IMR-90 (cell line): ENCODE measurements around the gene PKNOX1. TPM values are rescaled to one million over a fixed set of nuclear protein-coding genes. Genes with fewer than 3 reads are reported as not detected.

ENCODE experiments used
- ATAC-seq: fragments of 200-7000 bp; cut with Tn5 transposase; 2 replicates; pipeline ENCODE4 v1.9.1; 2020; ENCODE audit warnings: low read depth, mild to moderate bottlenecking, moderate library complexity
- BruUV-seq: library from RNA; stranded (reverse); fragments of 400-500 nt; replicated peaks from 2 replicates; lab custom pipeline; 2021; lab: Mats Ljungman, UMichigan
- CTCF ChIA-PET: fragments of 300-600 bp; formaldehyde crosslinking; extraction: SDS; loops from one replicate; lab custom pipeline; 2021; ENCODE audit warnings: antibody characterized with exemption; lab: Yijun Ruan, JAX
- POLR2A ChIA-PET: fragments of 300-600 bp; sonication (Branson Sonifier 250); formaldehyde crosslinking; loops from one replicate; lab custom pipeline; 2022; ENCODE audit warnings: antibody characterized with exemption; ENCODE audit not compliant: unreplicated experiment; lab: Charles Lee
- DNase-seq: peaks from one replicate; pipeline ENCODE4 v3.0.0; 2013
- H2AFZ ChIP-seq: replicated peaks from 2 replicates; pipeline ENCODE3; 2013; ENCODE audit warnings: low read length, mild to moderate bottlenecking; ENCODE audit not compliant: poor library complexity
- H2AK5ac ChIP-seq: 2 replicates; pipeline ENCODE4 v1.6.1; 2013; ENCODE audit warnings: low read depth, low read length, inconsistent platforms
- H2AK9ac ChIP-seq: replicated peaks from 2 replicates; pipeline ENCODE3; 2013; ENCODE audit warnings: mild to moderate bottlenecking, low read depth, low read length, moderate library complexity; ENCODE audit not compliant: poor library complexity
- H2BK120ac ChIP-seq: 2 replicates; pipeline ENCODE4 v1.6.1; 2013; ENCODE audit warnings: low read depth, low read length, inconsistent platforms
- H2BK15ac ChIP-seq: 3 replicates; pipeline ENCODE4 v1.6.1; 2013; ENCODE audit warnings: low read depth, low read length, inconsistent platforms
- H2BK20ac ChIP-seq: 2 replicates; pipeline ENCODE4 v1.6.1; 2013; ENCODE audit warnings: low read depth, mild to moderate bottlenecking, inconsistent platforms, low read length, moderate library complexity
- H2BK5ac ChIP-seq: 2 replicates; pipeline ENCODE4 v1.6.1; 2013; ENCODE audit warnings: mild to moderate bottlenecking, low read depth, low read length, inconsistent platforms; ENCODE audit not compliant: poor library complexity, severe bottlenecking
- H3K14ac ChIP-seq: replicated peaks from 2 replicates; pipeline ENCODE4 v1.6.1; 2013; ENCODE audit warnings: low read depth, low read length, inconsistent platforms
- H3K18ac ChIP-seq: 2 replicates; pipeline ENCODE4 v1.6.1; 2013; ENCODE audit warnings: low read depth, low read length, control low read depth
- H3K23ac ChIP-seq: 2 replicates; pipeline ENCODE4 v1.6.1; 2013; ENCODE audit warnings: low read depth, low read length, inconsistent platforms
- H3K27ac ChIP-seq: 2 replicates; pipeline ENCODE4 v1.5.1; 2013; ENCODE audit warnings: mild to moderate bottlenecking, control low read depth, low read length; ENCODE audit not compliant: insufficient read depth
- H3K27me3 ChIP-seq: 2 replicates; pipeline ENCODE4 v1.6.1; 2013; ENCODE audit warnings: low read length; ENCODE audit not compliant: control insufficient read depth, insufficient read depth
- H3K36me3 ChIP-seq: 2 replicates; pipeline ENCODE4 v1.6.1; 2013; ENCODE audit warnings: low read length, mixed read lengths; ENCODE audit not compliant: control insufficient read depth, insufficient read depth
- H3K4ac ChIP-seq: 2 replicates; pipeline ENCODE4 v1.6.1; 2013; ENCODE audit warnings: low read depth, low read length, inconsistent platforms
- H3K4me1 ChIP-seq: 2 replicates; pipeline ENCODE4 v1.6.1; 2013; ENCODE audit warnings: low read length, mixed read lengths; ENCODE audit not compliant: control insufficient read depth, insufficient read depth
- H3K4me2 ChIP-seq: 2 replicates; pipeline ENCODE4 v1.6.1; 2013; ENCODE audit warnings: low read depth, mild to moderate bottlenecking, control low read depth, low read length, moderate library complexity
- H3K4me3 ChIP-seq: 2 replicates; pipeline ENCODE4 v1.5.1; 2013; ENCODE audit warnings: low read depth, mild to moderate bottlenecking, control low read depth, low read length, moderate library complexity; ENCODE audit not compliant: insufficient read depth
- H3K56ac ChIP-seq: 2 replicates; pipeline ENCODE4 v1.6.1; 2013; ENCODE audit warnings: low read length, inconsistent platforms; ENCODE audit not compliant: insufficient read depth; ENCODE audit errors: extremely low read depth
- H3K79me1 ChIP-seq, 2 experiments: 2 replicates each; pipeline ENCODE4 v1.6.1; 2013; ENCODE audit warnings: low read length in 2 of 2, inconsistent platforms in 1 of 2, low read depth in 1 of 2
- H3K9ac ChIP-seq: 2 replicates; pipeline ENCODE4 v1.6.1; 2013; ENCODE audit warnings: low read depth, low read length, control low read depth
- H3K9me1 ChIP-seq: 2 replicates; pipeline ENCODE4 v1.6.1; 2013; ENCODE audit warnings: low read length, inconsistent platforms; ENCODE audit not compliant: insufficient read depth
- H3K9me3 ChIP-seq: 2 replicates; pipeline ENCODE4 v1.6.1; 2013; ENCODE audit warnings: low read length; ENCODE audit not compliant: control insufficient read depth, insufficient read depth
- H4K20me1 ChIP-seq: 2 replicates; pipeline ENCODE4 v1.6.1; 2013; ENCODE audit warnings: low read length, inconsistent platforms; ENCODE audit not compliant: insufficient read depth
- H4K5ac ChIP-seq: 2 replicates; pipeline ENCODE4 v1.6.1; 2013; ENCODE audit warnings: mild to moderate bottlenecking, low read depth, low read length, control low read depth
- H4K8ac ChIP-seq, 2 experiments: 2 replicates each; pipeline ENCODE4 v1.6.1; 2013; ENCODE audit warnings: low read depth in 2 of 2, low read length in 2 of 2, control low read depth in 1 of 2, inconsistent platforms in 1 of 2
- H4K91ac ChIP-seq: 2 replicates; pipeline ENCODE4 v1.6.1; 2013; ENCODE audit warnings: low read depth, low read length, inconsistent platforms; ENCODE audit not compliant: insufficient read depth
- BHLHE40 ChIP-seq: fragments of 150-350 bp; IDR thresholded peaks from 2 replicates; pipeline ENCODE4 v1.6.1; 2016; ENCODE audit warnings: mild to moderate bottlenecking, low read depth, low read length
- CEBPB ChIP-seq: IDR thresholded peaks from 2 replicates; pipeline ENCODE4 v1.6.1; 2012; ENCODE audit warnings: low read depth, low read length, improper control_type of control experiment
- CHD1 ChIP-seq: IDR thresholded peaks from 2 replicates; pipeline ENCODE4 v1.6.1; 2012; ENCODE audit warnings: low read depth, low read length, improper control_type of control experiment
- FOS ChIP-seq: fragments of 150-350 bp; IDR thresholded peaks from 2 replicates; pipeline ENCODE4 v1.6.1; 2016; ENCODE audit warnings: low read depth, low read length
- MAFK ChIP-seq: IDR thresholded peaks from 2 replicates; pipeline ENCODE4 v1.6.1; 2012; ENCODE audit warnings: low read depth, low read length, improper control_type of control experiment
- MAZ ChIP-seq: IDR thresholded peaks from 2 replicates; pipeline ENCODE4 v1.6.1; 2012; ENCODE audit warnings: low read depth, mild to moderate bottlenecking, low read length, improper control_type of control experiment, moderate library complexity, borderline replicate concordance
- MXI1 ChIP-seq: IDR thresholded peaks from 2 replicates; pipeline ENCODE4 v1.6.1; 2012; ENCODE audit warnings: low read depth, mild to moderate bottlenecking, low read length, moderate library complexity, borderline replicate concordance
- NFE2L2 ChIP-seq: fragments of 150-350 bp; IDR thresholded peaks from 2 replicates; pipeline ENCODE4 v1.6.1; 2016; ENCODE audit warnings: low read depth, mild to moderate bottlenecking, low read length
- POLR2A ChIP-seq: IDR thresholded peaks from 2 replicates; pipeline ENCODE4 v1.6.1; 2012; ENCODE audit warnings: mild to moderate bottlenecking, low read depth, low read length
- RAD21 ChIP-seq: IDR thresholded peaks from 2 replicates; pipeline ENCODE4 v1.6.1; 2012; ENCODE audit warnings: low read length, improper control_type of control experiment
- RCOR1 ChIP-seq: IDR thresholded peaks from 2 replicates; pipeline ENCODE4 v1.6.1; 2012; ENCODE audit warnings: mild to moderate bottlenecking, low read length, improper control_type of control experiment; ENCODE audit not compliant: insufficient replicate concordance
- RFX5 ChIP-seq: IDR thresholded peaks from 2 replicates; pipeline ENCODE4 v1.8.0; 2012; ENCODE audit warnings: low read depth, mild to moderate bottlenecking, low read length, moderate library complexity
- SMC3 ChIP-seq: fragments of 150-350 bp; IDR thresholded peaks from 2 replicates; pipeline ENCODE4 v1.6.1; 2016; ENCODE audit warnings: low read depth, mild to moderate bottlenecking, antibody characterized with exemption, low read length, moderate library complexity
- WGBS, 2 experiments: methylation state at CpG; one replicate each; pipeline versions ENCODE4 v1.1.5 to v1.1.7; 2013; ENCODE audit warnings: missing lambda C conversion rate in 2 of 2; ENCODE audit not compliant: insufficient read length in 1 of 2; ENCODE audit errors: extremely low coverage in 2 of 2; 5-methylcytosine and 5-hydroxymethylcytosine counted together
- dilution Hi-C: fragments of 300-500 bp; cut with HindIII; formaldehyde crosslinking; loops from one replicate; pipeline ENCODE4 v1.14.3; 2018; ENCODE audit warnings: low sequenced_read_pairs; ENCODE audit not compliant: unreplicated experiment
- in situ Hi-C: fragments of 300-500 bp; cut with MboI; formaldehyde crosslinking; loops from 3 replicates; pipeline ENCODE4 v1.14.3; 2019; ENCODE audit warnings: low sequenced_read_pairs, inconsistent platforms, mixed read lengths
- intact Hi-C: fragments of 100-400 bp; cut with micrococcal nuclease; formaldehyde crosslinking; loops from 2 replicates; pipeline ENCODE4 v1.10.0; 2022
- polyA plus RNA-seq, 3 experiments: library from polyadenylated mRNA; depleted of rRNA; stranded (reverse); fragments of >200 nt; gene quantifications; 2 replicates each; pipeline ENCODE4 v1.2.3, GENCODE V29; 2012; ENCODE audit warnings: low replicate concordance in 1 of 3
- total RNA-seq: library from RNA; depleted of rRNA; stranded (reverse); fragments of >200 nt; gene quantifications from 2 replicates; pipeline ENCODE4 v1.2.3, GENCODE V29; 2012
- TF ChIP-seq, protein P1 (sequence below): fragments of 150-350 bp; IDR thresholded peaks from 2 replicates; pipeline ENCODE4 v1.6.1; 2016; ENCODE audit warnings: low read depth, mild to moderate bottlenecking, low read length, moderate library complexity, borderline replicate concordance
- TF ChIP-seq, protein P2 (sequence below): fragments of 150-350 bp; IDR thresholded peaks from 2 replicates; pipeline ENCODE4 v1.6.1; 2017; ENCODE audit warnings: mild to moderate bottlenecking, antibody characterized with exemption, low read length, low read depth
- TF ChIP-seq, protein P3 (sequence below): conservative IDR thresholded peaks from 2 replicates; pipeline ENCODE4 v1.5.1; 2012; ENCODE audit warnings: mild to moderate bottlenecking, low read depth, low read length, improper control_type of control experiment

The PKNOX1 gene
- total and polyA plus RNA-seq, 2 of the 4 experiments (the other 2 are of a cell fraction) = 35.0 to 61.0 TPM

DNA sequence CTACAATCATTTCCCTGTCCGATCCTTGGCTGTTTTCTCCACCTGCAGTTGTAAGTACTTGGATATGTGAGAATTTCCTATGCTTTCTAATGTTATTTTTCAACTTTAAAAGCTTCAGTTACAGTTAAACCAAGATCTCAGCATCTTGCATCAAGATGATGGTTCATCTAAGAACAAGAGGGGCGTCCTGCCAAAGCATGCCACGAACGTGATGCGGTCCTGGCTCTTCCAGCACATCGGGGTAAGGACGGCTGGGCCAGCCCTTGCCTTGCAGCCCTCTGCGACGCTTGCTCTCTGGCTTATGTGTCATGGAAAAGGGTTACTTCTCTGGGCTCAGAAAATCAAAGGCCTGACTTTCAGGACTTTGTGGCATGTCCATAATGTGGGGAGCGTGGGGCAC, 46.8 kb downstream of the PKNOX1 start:
- peaks cover 16% of the 10 kb centered on the region for H3K9me1 ChIP-seq
- 93% methylated on average over 5 of the region's 10 CpGs; no CpG with 5 or more reads in 1 of the 2 experiments for WGBS, 2 experiments
- no peak overlapping the region for H3K4me3 ChIP-seq
- no peak overlapping the region for H2BK20ac ChIP-seq
- no peak overlapping the region for H3K18ac ChIP-seq
- no peak overlapping the region for H4K8ac ChIP-seq
- H2AFZ ChIP-seq = no peak overlapping the region
- H3K36me3 ChIP-seq = peaks cover 54% of the 10 kb centered on the region
- no peak overlapping the region for H3K14ac ChIP-seq
- H2BK15ac ChIP-seq = no peak overlapping the region
- in situ Hi-C loops = no loop called here
- H3K4me2 ChIP-seq = no peak overlapping the region
- H2AK9ac ChIP-seq = no peak overlapping the region
- CTCF ChIA-PET = no interaction called here
- peaks cover 10% of the 10 kb centered on the region for H3K4me1 ChIP-seq
- dilution Hi-C loops = no loop called here
- ATAC-seq (no peak), DNase-seq (no peak)
- no peak overlapping the region for H3K56ac ChIP-seq
- peaks cover 0 to 38% of the 10 kb centered on the region in 2 experiments; a peak in 3 of 4 replicates for H3K79me1 ChIP-seq
- intact Hi-C loops = no loop called here
- POLR2A ChIA-PET = no interaction called here
- H3K27ac ChIP-seq = no peak overlapping the region
- H4K20me1 ChIP-seq = no peaks in the 10 kb centered on the region
- H3K9me3 ChIP-seq = no peaks in the 10 kb centered on the region
- H4K5ac ChIP-seq = no peak overlapping the region
- H3K9ac ChIP-seq = no peak overlapping the region
- no peak for TF ChIP-seq RCOR1
- TF ChIP-seq, protein P1, sequence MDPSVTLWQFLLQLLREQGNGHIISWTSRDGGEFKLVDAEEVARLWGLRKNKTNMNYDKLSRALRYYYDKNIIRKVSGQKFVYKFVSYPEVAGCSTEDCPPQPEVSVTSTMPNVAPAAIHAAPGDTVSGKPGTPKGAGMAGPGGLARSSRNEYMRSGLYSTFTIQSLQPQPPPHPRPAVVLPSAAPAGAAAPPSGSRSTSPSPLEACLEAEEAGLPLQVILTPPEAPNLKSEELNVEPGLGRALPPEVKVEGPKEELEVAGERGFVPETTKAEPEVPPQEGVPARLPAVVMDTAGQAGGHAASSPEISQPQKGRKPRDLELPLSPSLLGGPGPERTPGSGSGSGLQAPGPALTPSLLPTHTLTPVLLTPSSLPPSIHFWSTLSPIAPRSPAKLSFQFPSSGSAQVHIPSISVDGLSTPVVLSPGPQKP = no peak
- TF ChIP-seq MAFK = no peak
- no peak for TF ChIP-seq MAZ
- TF ChIP-seq RFX5 = no peak
- TF ChIP-seq MXI1 = no peak
- TF ChIP-seq SMC3 = no peak
- no peak for TF ChIP-seq FOS
- TF ChIP-seq NFE2L2 = no peak
- TF ChIP-seq BHLHE40 = no peak
- no peak for TF ChIP-seq RAD21
- TF ChIP-seq POLR2A = no peak
- TF ChIP-seq CEBPB = no peak
- TF ChIP-seq CHD1 = no peak
- TF ChIP-seq, protein P2, sequence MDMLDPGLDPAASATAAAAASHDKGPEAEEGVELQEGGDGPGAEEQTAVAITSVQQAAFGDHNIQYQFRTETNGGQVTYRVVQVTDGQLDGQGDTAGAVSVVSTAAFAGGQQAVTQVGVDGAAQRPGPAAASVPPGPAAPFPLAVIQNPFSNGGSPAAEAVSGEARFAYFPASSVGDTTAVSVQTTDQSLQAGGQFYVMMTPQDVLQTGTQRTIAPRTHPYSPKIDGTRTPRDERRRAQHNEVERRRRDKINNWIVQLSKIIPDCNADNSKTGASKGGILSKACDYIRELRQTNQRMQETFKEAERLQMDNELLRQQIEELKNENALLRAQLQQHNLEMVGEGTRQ = no peak
- TF ChIP-seq, protein P3, sequence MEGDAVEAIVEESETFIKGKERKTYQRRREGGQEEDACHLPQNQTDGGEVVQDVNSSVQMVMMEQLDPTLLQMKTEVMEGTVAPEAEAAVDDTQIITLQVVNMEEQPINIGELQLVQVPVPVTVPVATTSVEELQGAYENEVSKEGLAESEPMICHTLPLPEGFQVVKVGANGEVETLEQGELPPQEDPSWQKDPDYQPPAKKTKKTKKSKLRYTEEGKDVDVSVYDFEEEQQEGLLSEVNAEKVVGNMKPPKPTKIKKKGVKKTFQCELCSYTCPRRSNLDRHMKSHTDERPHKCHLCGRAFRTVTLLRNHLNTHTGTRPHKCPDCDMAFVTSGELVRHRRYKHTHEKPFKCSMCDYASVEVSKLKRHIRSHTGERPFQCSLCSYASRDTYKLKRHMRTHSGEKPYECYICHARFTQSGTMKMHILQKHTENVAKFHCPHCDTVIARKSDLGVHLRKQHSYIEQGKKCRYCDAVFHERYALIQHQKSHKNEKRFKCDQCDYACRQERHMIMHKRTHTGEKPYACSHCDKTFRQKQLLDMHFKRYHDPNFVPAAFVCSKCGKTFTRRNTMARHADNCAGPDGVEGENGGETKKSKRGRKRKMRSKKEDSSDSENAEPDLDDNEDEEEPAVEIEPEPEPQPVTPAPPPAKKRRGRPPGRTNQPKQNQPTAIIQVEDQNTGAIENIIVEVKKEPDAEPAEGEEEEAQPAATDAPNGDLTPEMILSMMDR = no peak
- BruUV-seq = no TSS peak
- no peak overlapping the region for H2AK5ac ChIP-seq
- H3K27me3 ChIP-seq = no peaks in the 10 kb centered on the region
- H3K4ac ChIP-seq = no peak overlapping the region
- no peak overlapping the region for H2BK5ac ChIP-seq
- H4K91ac ChIP-seq = no peak overlapping the region
- no peak overlapping the region for H2BK120ac ChIP-seq
- no peak overlapping the region for H3K23ac ChIP-seq
